Osteocyte (in vitro differentiated cells): Measurements from ENCODE around the gene HIPK2. TPM values are rescaled to one million over a fixed set of nuclear protein-coding genes. Genes with fewer than 3 reads are reported as not detected.

Experiments
- DNase-seq: peaks from one replicate; pipeline ENCODE4 v3.0.0; 2021; ENCODE audit warnings: mixed read lengths; ENCODE audit not compliant: unreplicated experiment; ENCODE audit errors: extremely low spot score
- H3K27ac Mint-ChIP-seq: one replicate; pipeline ENCODE4 v1.8.0; 2021; ENCODE audit warnings: mild to moderate bottlenecking, mixed read lengths; ENCODE audit not compliant: unreplicated experiment
- H3K27me3 Mint-ChIP-seq: one replicate; pipeline ENCODE4 v1.8.0; 2021; ENCODE audit warnings: mixed read lengths; ENCODE audit not compliant: unreplicated experiment
- H3K36me3 Mint-ChIP-seq: one replicate; pipeline ENCODE4 v1.8.0; 2021; ENCODE audit warnings: mixed read lengths; ENCODE audit not compliant: unreplicated experiment
- H3K4me1 Mint-ChIP-seq: one replicate; pipeline ENCODE4 v1.8.0; 2021; ENCODE audit warnings: mixed read lengths; ENCODE audit not compliant: unreplicated experiment
- H3K4me3 Mint-ChIP-seq: one replicate; pipeline ENCODE4 v1.8.0; 2021; ENCODE audit warnings: mild to moderate bottlenecking, moderate library complexity, mixed read lengths; ENCODE audit not compliant: unreplicated experiment
- H3K9me3 Mint-ChIP-seq: one replicate; pipeline ENCODE4 v1.8.0; 2021; ENCODE audit warnings: mixed read lengths; ENCODE audit not compliant: unreplicated experiment
- total RNA-seq: library from RNA; stranded (reverse); gene quantifications from 2 replicates; pipeline ENCODE4 v1.2.1, GENCODE V29; 2021
- TF ChIP-seq, protein P1 (sequence below): fragments of 200-600 bp; sonication (generic); IDR thresholded peaks from 2 replicates; pipeline ENCODE4 v1.5.0; 2021; ENCODE audit warnings: antibody characterized with exemption, mild to moderate bottlenecking, moderate library complexity

The HIPK2 gene
- total RNA-seq, 1 donor from 2014 or later: 90.8 TPM

DNA sequence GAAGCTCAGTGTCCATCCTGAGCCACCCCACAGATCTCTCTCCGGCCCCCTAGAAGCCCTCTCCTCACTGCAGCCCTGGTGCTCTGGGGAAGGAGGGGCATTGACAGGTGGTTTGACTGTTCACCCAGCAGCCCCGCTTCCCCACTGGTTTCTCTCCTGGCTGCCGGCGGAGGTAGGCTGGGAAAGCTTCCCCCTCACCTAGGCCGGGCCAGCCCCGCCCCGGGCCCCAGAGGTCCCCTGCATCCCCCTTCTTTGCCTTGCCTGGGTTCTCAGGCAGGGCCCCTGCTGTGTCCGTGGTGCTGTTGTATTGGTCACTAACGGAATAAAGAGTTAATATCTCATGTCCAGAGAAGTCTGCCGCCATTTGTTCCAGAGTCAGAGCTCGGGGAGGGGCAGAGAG, 233.2 kb downstream of the HIPK2 start:
- Mint-ChIP-seq H3K4me1 (no peaks in the 10 kb centered on the region), H3K27me3 (peaks cover 14% of the 10 kb centered on the region), H3K27ac (no peak overlapping the region), H3K9me3 (no peaks in the 10 kb centered on the region), H3K4me3 (no peak overlapping the region), H3K36me3 (no peaks in the 10 kb centered on the region)
- no peak for DNase-seq
- TF ChIP-seq, protein P1, sequence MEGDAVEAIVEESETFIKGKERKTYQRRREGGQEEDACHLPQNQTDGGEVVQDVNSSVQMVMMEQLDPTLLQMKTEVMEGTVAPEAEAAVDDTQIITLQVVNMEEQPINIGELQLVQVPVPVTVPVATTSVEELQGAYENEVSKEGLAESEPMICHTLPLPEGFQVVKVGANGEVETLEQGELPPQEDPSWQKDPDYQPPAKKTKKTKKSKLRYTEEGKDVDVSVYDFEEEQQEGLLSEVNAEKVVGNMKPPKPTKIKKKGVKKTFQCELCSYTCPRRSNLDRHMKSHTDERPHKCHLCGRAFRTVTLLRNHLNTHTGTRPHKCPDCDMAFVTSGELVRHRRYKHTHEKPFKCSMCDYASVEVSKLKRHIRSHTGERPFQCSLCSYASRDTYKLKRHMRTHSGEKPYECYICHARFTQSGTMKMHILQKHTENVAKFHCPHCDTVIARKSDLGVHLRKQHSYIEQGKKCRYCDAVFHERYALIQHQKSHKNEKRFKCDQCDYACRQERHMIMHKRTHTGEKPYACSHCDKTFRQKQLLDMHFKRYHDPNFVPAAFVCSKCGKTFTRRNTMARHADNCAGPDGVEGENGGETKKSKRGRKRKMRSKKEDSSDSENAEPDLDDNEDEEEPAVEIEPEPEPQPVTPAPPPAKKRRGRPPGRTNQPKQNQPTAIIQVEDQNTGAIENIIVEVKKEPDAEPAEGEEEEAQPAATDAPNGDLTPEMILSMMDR: no peak

DNA sequence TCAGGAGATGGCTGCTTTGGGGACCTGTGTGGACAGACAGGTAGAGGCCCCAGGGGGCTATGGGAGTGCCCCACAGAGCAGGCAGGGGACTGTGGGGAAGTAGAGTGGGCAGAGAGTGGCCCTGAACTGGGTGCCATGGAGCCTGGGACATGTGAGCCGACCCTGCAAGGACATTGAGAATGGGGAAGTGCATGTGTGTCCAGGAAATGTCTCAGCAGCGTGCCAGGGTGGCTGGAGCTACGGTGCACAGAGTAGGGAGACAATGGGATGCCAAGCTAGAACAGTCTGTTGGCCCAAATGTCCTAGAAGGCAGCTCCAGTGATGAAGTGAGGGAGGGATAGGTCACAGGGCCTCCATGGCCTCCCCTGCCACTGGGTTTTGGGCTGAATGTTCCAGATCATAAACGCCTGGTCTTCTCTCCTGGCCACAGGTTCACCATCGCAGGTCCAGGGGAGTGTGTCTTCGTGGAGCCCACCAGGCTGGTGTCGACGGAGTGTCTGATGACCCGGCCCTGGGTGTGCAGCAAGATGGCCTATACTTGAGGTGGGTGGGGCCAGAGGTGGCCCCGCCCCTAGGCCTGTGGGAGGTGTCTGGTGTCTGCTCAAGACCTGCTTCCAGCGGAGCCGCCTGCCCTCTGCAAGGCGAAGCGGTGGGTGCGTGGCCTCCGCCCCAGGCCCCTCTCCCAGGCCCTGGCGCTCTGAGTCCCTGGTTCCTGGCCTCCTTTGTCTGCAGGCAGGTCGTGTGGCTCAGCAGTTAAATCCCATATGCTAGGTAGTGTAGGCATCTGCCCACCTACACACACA, 233.8 kb downstream of the HIPK2 start:
- TF ChIP-seq, protein P1: no peak

DNA sequence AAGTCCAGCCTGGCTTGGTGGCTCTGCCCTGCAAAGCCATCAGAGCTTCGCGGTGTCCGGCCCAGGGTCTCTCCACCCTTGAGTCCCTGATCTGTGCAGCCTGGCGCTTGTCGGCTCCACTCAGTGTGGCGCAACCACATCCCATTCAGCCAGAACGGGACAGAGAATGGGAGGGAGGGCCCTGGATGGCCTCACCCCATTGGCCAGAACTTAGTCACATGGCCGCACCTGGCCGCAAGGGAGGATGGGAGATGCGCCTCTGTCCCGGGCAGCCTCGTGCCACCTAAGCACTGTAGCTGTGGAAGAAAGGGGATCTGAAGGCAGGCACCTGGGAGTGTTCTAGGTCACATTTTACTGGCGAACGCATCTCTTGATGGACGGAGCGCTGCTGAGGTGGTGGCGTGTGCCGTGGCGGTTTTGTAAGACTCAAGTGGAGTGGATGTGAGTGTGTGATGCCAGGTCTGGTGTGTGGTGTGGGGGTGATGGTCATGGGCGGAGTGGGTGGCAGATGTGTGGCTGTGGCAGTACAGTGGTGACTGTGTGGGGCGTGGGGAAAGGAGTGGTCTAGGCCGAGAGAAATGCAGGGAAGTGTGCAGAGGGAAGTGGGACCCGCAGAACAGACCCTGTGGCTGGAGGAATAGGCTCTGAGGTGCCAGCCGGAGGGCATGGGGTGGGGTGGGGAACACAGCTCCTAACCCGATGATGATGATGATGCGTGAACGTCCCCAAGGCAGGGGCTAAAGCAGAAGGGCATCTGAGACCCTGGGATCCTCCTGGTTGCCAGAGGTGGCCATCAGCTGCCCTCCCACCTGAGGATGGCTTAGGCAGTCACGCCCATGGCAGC, 235.3 kb downstream of the HIPK2 start:
- Mint-ChIP-seq H3K27me3 (peaks cover 18% of the 10 kb centered on the region), H3K27ac (no peak overlapping the region), H3K36me3 (no peaks in the 10 kb centered on the region), H3K9me3 (no peaks in the 10 kb centered on the region), H3K4me3 (no peak overlapping the region), H3K4me1 (no peaks in the 10 kb centered on the region)
- TF ChIP-seq, protein P1: no peak
- no peak for DNase-seq

More for the DNA sequence above, 233.8 kb downstream of the HIPK2 start:
- H3K4me1 Mint-ChIP-seq: no peaks in the 10 kb centered on the region
- DNase-seq: no peak
- H3K4me3 Mint-ChIP-seq: no peak overlapping the region
- H3K27ac Mint-ChIP-seq: no peak overlapping the region
- H3K9me3 Mint-ChIP-seq: no peaks in the 10 kb centered on the region
- H3K36me3 Mint-ChIP-seq: no peaks in the 10 kb centered on the region
- peaks cover 18% of the 10 kb centered on the region for H3K27me3 Mint-ChIP-seq

DNA sequence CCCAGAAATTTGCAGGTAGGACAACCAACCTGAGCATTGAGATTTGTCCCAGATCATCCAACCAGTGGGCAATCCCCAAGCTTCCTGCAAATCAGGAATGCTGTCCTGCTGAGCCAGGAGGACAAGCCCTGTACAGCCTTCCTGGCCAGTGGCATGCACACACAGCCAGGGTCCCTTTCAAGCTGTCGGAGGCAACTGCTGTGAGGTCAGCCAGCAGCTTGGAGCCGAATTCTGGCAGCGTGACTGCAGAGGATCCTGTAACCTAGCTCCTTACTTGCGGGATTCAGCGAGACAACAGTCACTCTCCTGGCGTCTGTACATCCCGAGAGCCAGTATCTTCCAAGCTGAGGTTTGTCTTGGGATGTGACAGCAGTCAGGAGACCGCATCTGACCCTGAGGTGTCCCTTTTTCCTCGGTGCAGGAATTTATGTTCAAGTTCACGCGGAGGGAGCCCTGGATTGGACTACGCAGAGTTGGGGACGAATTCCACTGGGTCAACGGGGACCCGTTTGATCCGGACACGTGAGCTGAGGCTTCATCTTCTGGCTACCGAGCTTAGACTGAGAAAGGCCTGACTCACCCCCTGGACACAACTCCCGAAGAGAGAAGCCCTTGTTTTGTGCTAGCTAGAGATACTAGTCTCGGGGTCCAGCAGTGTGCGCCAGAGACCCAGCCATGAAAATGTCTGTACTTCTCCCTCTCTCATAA, 236.0 kb downstream of the HIPK2 start:
- TF ChIP-seq, protein P1: no peak
- Mint-ChIP-seq H3K27ac (no peak overlapping the region), H3K27me3 (peaks cover 22% of the 10 kb centered on the region), H3K4me3 (no peak overlapping the region), H3K4me1 (no peaks in the 10 kb centered on the region), H3K9me3 (no peaks in the 10 kb centered on the region), H3K36me3 (no peaks in the 10 kb centered on the region)
- DNase-seq: no peak
